ENCODE results near the gene VSIG10L2. TPM values are rescaled to one million over a fixed set of nuclear protein-coding genes. Genes with fewer than 3 reads are reported as not detected.

Gene VSIG10L2
- total RNA-seq, 1 experiment from 2014 or later = not detected

GRCh38 chr11:125976156-125976555 is 30.3 kb downstream of the VSIG10L2 start:
- Histone ChIP-seq H3K79me2 (ENCODE audit: insufficient read depth, low read length) (no peaks in the 10 kb centered on the region), H2BK20ac (ENCODE audit: low read depth, low read length, poor library complexity, severe bottlenecking) (no peak overlapping the region), H3K27ac (ENCODE audit: insufficient read length, low read depth, low read length) (no peak overlapping the region), H3K27me3 (ENCODE audit: insufficient read depth, low read length) (no peaks in the 10 kb centered on the region), H3K9ac (ENCODE audit: extremely low read depth, insufficient read length, low read length) (no peak overlapping the region), H3K14ac (ENCODE audit: insufficient read depth, low read length) (no peak overlapping the region), H2BK5ac (ENCODE audit: insufficient read length, low read length) (no peak overlapping the region), H3K23me2 (ENCODE audit: insufficient read length, low read depth, low read length, poor library complexity, severe bottlenecking) (no peaks in the 10 kb centered on the region), H2BK12ac (ENCODE audit: insufficient read length, low read depth, low read length) (no peak overlapping the region), H3K4me2 (ENCODE audit: insufficient read depth, insufficient read length, low read length) (no peak overlapping the region), H4K5ac (ENCODE audit: insufficient read length, low read depth, low read length) (no peak overlapping the region), H2AK5ac (ENCODE audit: insufficient read length, low read length) (no peak overlapping the region), H4K8ac (replicated peaks; ENCODE audit: insufficient read length, low read depth, low read length) (no peak overlapping the region), H2BK15ac (ENCODE audit: low read depth, low read length) (no peak overlapping the region), H4K20me1 (ENCODE audit: control insufficient read depth, insufficient read depth, insufficient read length) (no peaks in the 10 kb centered on the region), H3K79me1 (ENCODE audit: insufficient read depth, low read depth, low read length, poor library complexity, severe bottlenecking) (no peaks in the 10 kb centered on the region), H3K56ac (ENCODE audit: insufficient read length, low read depth, low read length) (no peak overlapping the region), H3T11ph (ENCODE audit: low read length) (no peak overlapping the region), H3K23ac (ENCODE audit: insufficient read length, low read depth, low read length) (no peak overlapping the region), H2AFZ (ENCODE audit: low read length) (no peak overlapping the region), H2BK120ac (ENCODE audit: low read depth, low read length, poor library complexity, severe bottlenecking) (no peak overlapping the region), H3K4me1 (ENCODE audit: insufficient read depth, low read length) (peaks cover 4% of the 10 kb centered on the region; the same call in 1 of the 2 replicates), H3K4ac (ENCODE audit: low read depth, low read length) (no peak overlapping the region), H3K18ac (ENCODE audit: insufficient read length, low read depth, low read length) (no peak overlapping the region), H4K91ac (ENCODE audit: insufficient read length, low read depth, low read length) (no peak overlapping the region), H3K9me3 (ENCODE audit: control insufficient read depth, low read depth, low read length) (no peaks in the 10 kb centered on the region)
- TF ChIP-seq CTCF (conservative IDR thresholded peaks at IDR 0.05) = no peak
- no peak for DNase-seq
- no peaks in the 10 kb centered on the region for H3K36me3 Mint-ChIP-seq (ENCODE audit: insufficient read depth in 1 of 3, low read depth in 3 of 3)
- peaks cover 19 to 25% of the 10 kb centered on the region in 2 experiments for H3K4me1 Mint-ChIP-seq
- H3K4me3 Mint-ChIP-seq = no peak overlapping the region
- H3K27me3 Mint-ChIP-seq (ENCODE audit: low read depth) = no peaks in the 10 kb centered on the region
- no peaks in the 10 kb centered on the region for H3K9me3 Mint-ChIP-seq
- H3K27ac Mint-ChIP-seq = no peak overlapping the region; a peak in 1 of 7 replicates

Data from H9 (cell line).